Measurements from ENCODE around the gene DLGAP4. TPM values are rescaled to one million over a fixed set of nuclear protein-coding genes. Genes with fewer than 3 reads are reported as not detected.
A peak's percentile ranks its signal among the peaks of the same experiment; 100 is the strongest.

DLGAP4 gene
- total and polyA plus RNA-seq, 10 donors = 12.0 to 60.9 (median 45.9) TPM

DNA sequence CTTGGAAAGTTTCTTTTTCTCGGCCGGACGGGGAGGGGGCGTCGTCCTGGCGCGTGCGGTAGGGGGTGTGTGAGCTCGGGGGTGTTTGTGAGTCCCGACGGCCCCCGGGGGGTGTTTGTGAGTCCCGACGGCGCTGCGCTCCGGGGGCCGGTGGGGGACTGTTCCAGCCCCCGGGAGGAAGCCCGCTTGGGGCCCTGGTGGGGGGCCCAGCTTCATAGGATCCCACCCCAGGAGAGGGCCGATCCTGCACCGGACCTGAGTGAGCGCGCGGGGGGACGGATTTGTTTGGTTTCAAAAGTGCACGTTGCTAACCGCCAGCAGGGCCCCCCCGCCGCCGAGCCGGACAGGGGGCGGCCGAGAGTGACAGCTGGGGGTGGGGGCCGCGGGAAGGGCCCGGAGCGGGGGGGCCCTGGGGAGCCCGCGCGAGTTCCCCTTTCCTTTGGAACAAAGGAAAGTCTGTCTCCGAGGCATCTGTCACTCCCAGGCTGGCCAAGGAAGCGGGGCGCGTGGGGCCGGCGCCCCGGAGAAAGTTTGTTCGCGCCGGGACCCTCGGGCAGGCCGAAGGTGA lies 267.7 kb downstream of the DLGAP4 start:
- H3K27ac ChIP-seq = peak overlapping the region; percentile 91 to 97 (median 95)
- 0 to 1% (median 0%) methylated on average over 16 to 53 of the region's 53 CpGs for WGBS, 5 donors
- H3K4me1 ChIP-seq = peaks cover 10 to 57% (median 40%) of the 10 kb centered on the region in 6 donors
- no peaks in the 10 kb centered on the region for H3K9me3 ChIP-seq
- no peak for TF ChIP-seq POLR2A (IDR thresholded peaks at IDR 0.05)
- no peak for TF ChIP-seq CTCF (IDR thresholded peaks at IDR 0.05 in 8 of 11, conservative IDR thresholded peaks at IDR 0.05 in 3 of 11)
- peak; percentile 91 for DNase-seq
- H3K27me3 ChIP-seq (replicated peaks in 1 of 7) = peaks cover 0 to 11% (median 0%) of the 10 kb centered on the region in 7 donors
- H3K36me3 ChIP-seq = peaks cover 0 to 15% (median 3%) of the 10 kb centered on the region in 6 donors
- intact Hi-C loops (cut with DNase I; ENCODE audit: low total_unique reads) = no loop called here
- peak overlapping the region; percentile 69 to 92 (median 82) for H3K4me3 ChIP-seq

GRCh38 chr20:36574366-36575135 lies 268.4 kb downstream of the DLGAP4 start:
- DNase-seq = peak; percentile 89

GRCh38 chr20:36576081-36576445 lies 269.9 kb downstream of the DLGAP4 start:
- Histone ChIP-seq H3K27me3 (replicated peaks in 1 of 7) (peaks cover 0 to 11% (median 0%) of the 10 kb centered on the region in 7 donors), H3K9me3 (no peaks in the 10 kb centered on the region), H3K4me3 (no peak overlapping the region), H3K36me3 (peaks cover 4 to 37% (median 22%) of the 10 kb centered on the region in 6 donors), H3K4me1 (peaks cover 10 to 57% (median 40%) of the 10 kb centered on the region in 6 donors), H3K27ac (peak overlapping the region in 5 of 8 donors; percentile 93 to 97 (median 96))
- intact Hi-C loops (cut with DNase I; ENCODE audit: low total_unique reads) = no loop called here
- no peak for DNase-seq
- TF ChIP-seq POLR2AphosphoS5 (IDR thresholded peaks at IDR 0.05) (no peak), CTCF (IDR thresholded peaks at IDR 0.05 in 8 of 11, conservative IDR thresholded peaks at IDR 0.05 in 3 of 11) (no peak), POLR2A (IDR thresholded peaks at IDR 0.05) (no peak)
- 52 to 79% (median 71%) methylated on average over 1 of the region's 1 CpG for WGBS, 5 donors

More at GRCh38 chr20:36574366-36575135, 268.4 kb downstream of the DLGAP4 start:
- Histone ChIP-seq H3K4me1 (peaks cover 10 to 57% (median 40%) of the 10 kb centered on the region in 6 donors), H3K4me3 (peak overlapping the region; percentile 69 to 92 (median 82)), H3K36me3 (peaks cover 1 to 21% (median 8%) of the 10 kb centered on the region in 6 donors), H3K27me3 (replicated peaks in 1 of 7) (peaks cover 0 to 11% (median 0%) of the 10 kb centered on the region in 7 donors), H3K9me3 (no peaks in the 10 kb centered on the region), H3K27ac (peak overlapping the region; percentile 91 to 97 (median 95))
- TF ChIP-seq CTCF (IDR thresholded peaks at IDR 0.05 in 8 of 11, conservative IDR thresholded peaks at IDR 0.05 in 3 of 11) (no peak), POLR2AphosphoS5 (IDR thresholded peaks at IDR 0.05) (peak; percentile 54 to 85 (median 73))
- intact Hi-C loops (cut with DNase I; ENCODE audit: low total_unique reads) = no loop called here
- 0 to 1% (median 1%) methylated on average over 15 to 64 of the region's 69 CpGs for whole genome bisulfite sequencing, 5 donors

Small RNAs within 50 kb of the gene (small RNA-seq; reads per million reads assigned to genes)
- gene RF00017 = 0 reads per million in 4 donors

Other genes with a start within 250 kb of the DLGAP4 start
- 10 to 100 TPM in 5 of 7 donors, 1 to 10 TPM in 2; 8.7 to 18.6 (median 16.2) TPM for gene EPB41L1, start 151.6 kb upstream of the DLGAP4 start, total RNA-seq
- 1 to 10 TPM; 1.5 to 2.6 (median 1.5) TPM for gene EPB41L1, start 151.6 kb upstream of the DLGAP4 start, polyA plus RNA-seq
- 10 to 100 TPM; 18.2 to 30.0 (median 21.9) TPM for gene AAR2, start 69.9 kb upstream of the DLGAP4 start, total RNA-seq
- gene AAR2, start 69.9 kb upstream of the DLGAP4 start, polyA plus RNA-seq = 10 to 100 TPM; 13.3 to 19.7 (median 18.2) TPM
- 100 to 1,000 TPM in 3 of 7 donors, 10 to 100 TPM in 4; 30.4 to 369 (median 86.3) TPM for gene MYL9, start 235.2 kb downstream of the DLGAP4 start, total RNA-seq
- gene MYL9, start 235.2 kb downstream of the DLGAP4 start, polyA plus RNA-seq = 100 to 1,000 TPM in 1 of 3 donors, 10 to 100 TPM in 2; 56.3 to 154 (median 80.1) TPM